Endothelial cell of umbilical vein (primary cell): ENCODE data around the gene EHD1. TPM values are rescaled to one million over a fixed set of nuclear protein-coding genes. Genes with fewer than 3 reads are reported as not detected.

ENCODE experiments used
- BruUV-seq: library from RNA; stranded (reverse); fragments of 400-500 nt; replicated peaks from 2 replicates; lab custom pipeline; 2021; lab: Mats Ljungman, UMichigan
- CTCF ChIA-PET: fragments of 300-600, 350-600 bp; sonication (Branson Sonifier 250); formaldehyde crosslinking; loops from one replicate; lab custom pipeline; 2021; ENCODE audit warnings: antibody characterized with exemption, inconsistent platforms; lab: Charles Lee
- POLR2A ChIA-PET: fragments of 300-600, 350-600 bp; sonication (Branson Sonifier 250); formaldehyde crosslinking; loops from one replicate; lab custom pipeline; 2021; ENCODE audit warnings: antibody characterized with exemption, inconsistent platforms; lab: Charles Lee
- DNase-seq: peaks from one replicate; pipeline ENCODE4 v3.0.0-alpha.2; 2011; ENCODE audit warnings: low read depth, low spot score
- FAIRE-seq: peaks from 2 replicates; lab custom pipeline; 2011; peaks lifted over from hg19 to GRCh38; lab: Jason Lieb, UNC
- H2AFZ ChIP-seq: 2 replicates; pipeline ENCODE4 v1.6.0; 2012; ENCODE audit warnings: low read depth, low read length, control low read depth, inconsistent platforms
- H3K27ac ChIP-seq: 2 replicates; pipeline ENCODE4 v1.5.1; 2011; ENCODE audit warnings: low read depth, mild to moderate bottlenecking, control low read depth, low read length, moderate library complexity; ENCODE audit not compliant: insufficient read depth
- H3K27me3 ChIP-seq, 2 experiments: 2 replicates each; pipeline versions ENCODE4 v1.6.0 to v1.6.1; 2011; ENCODE audit warnings: low read length in 2 of 2, mixed read lengths in 1 of 2; ENCODE audit not compliant: control insufficient read depth in 2 of 2, insufficient read depth in 2 of 2
- H3K36me3 ChIP-seq, 2 experiments: 2 replicates in 1 of 2; 3 replicates in 1 of 2; pipeline ENCODE4 v1.5.1; 2011; ENCODE audit warnings: low read length in 2 of 2, mild to moderate bottlenecking in 1 of 2, moderate library complexity in 1 of 2; ENCODE audit not compliant: control insufficient read depth in 2 of 2, insufficient read depth in 2 of 2; ENCODE audit errors: extremely low read depth in 1 of 2
- H3K4me1 ChIP-seq: 3 replicates; pipeline ENCODE4 v1.5.1; 2011; ENCODE audit warnings: mild to moderate bottlenecking, low read length; ENCODE audit not compliant: control insufficient read depth, insufficient read depth; ENCODE audit errors: extremely low read depth
- H3K4me2 ChIP-seq: 2 replicates; pipeline ENCODE4 v1.6.1; 2011; ENCODE audit warnings: low read length, control low read depth, mixed read lengths; ENCODE audit not compliant: insufficient read depth
- H3K4me3 ChIP-seq, 3 experiments: fragments of 200-600 bp in 1 of 3; sonication (generic), shearing (Covaris generic) in 1 of 3; replicated peaks in 1 of 3; 2 replicates each; pipeline ENCODE4 v1.5.1; 2011 to 2016; ENCODE audit warnings: control low read depth in 3 of 3, low read length in 3 of 3, mild to moderate bottlenecking in 2 of 3, inconsistent platforms in 1 of 3, low read depth in 1 of 3, moderate library complexity in 1 of 3; ENCODE audit not compliant: insufficient read depth in 1 of 3
- H3K79me2 ChIP-seq: 2 replicates; pipeline ENCODE4 v1.6.0; 2012; ENCODE audit warnings: low read length, inconsistent platforms; ENCODE audit not compliant: control insufficient read depth, insufficient read depth
- H3K9ac ChIP-seq: replicated peaks from 2 replicates; pipeline ENCODE3; 2011; ENCODE audit warnings: low read length, control low read depth; ENCODE audit not compliant: insufficient read depth; ENCODE audit errors: extremely low read depth
- H3K9me1 ChIP-seq: replicated peaks from 3 replicates; pipeline ENCODE4 v1.6.0; 2011; ENCODE audit warnings: mild to moderate bottlenecking, low read length; ENCODE audit not compliant: control insufficient read depth, insufficient read depth; ENCODE audit errors: extremely low read depth
- H3K9me3 ChIP-seq: replicated peaks from 2 replicates; pipeline ENCODE4 v1.5.1; 2012; ENCODE audit warnings: low read length, inconsistent platforms; ENCODE audit not compliant: control insufficient read depth, insufficient read depth
- H4K20me1 ChIP-seq: replicated peaks from 2 replicates; pipeline ENCODE3; 2011; ENCODE audit warnings: mild to moderate bottlenecking, low read length; ENCODE audit not compliant: control insufficient read depth, insufficient read depth; ENCODE audit errors: extremely low read depth
- EZH2 ChIP-seq: IDR thresholded peaks from 2 replicates; pipeline ENCODE4 v1.6.1; 2012; ENCODE audit warnings: borderline replicate concordance, low read depth, mild to moderate bottlenecking, moderate library complexity, low read length, inconsistent platforms; ENCODE audit not compliant: severe bottlenecking
- FOS ChIP-seq: IDR thresholded peaks from 2 replicates; pipeline ENCODE4 v1.6.1; 2011; ENCODE audit warnings: mild to moderate bottlenecking, low read length, moderate library complexity, borderline replicate concordance; ENCODE audit not compliant: insufficient read depth
- GATA2 ChIP-seq: IDR thresholded peaks from 2 replicates; pipeline ENCODE4 v1.7.0; 2011; ENCODE audit warnings: low read depth, mild to moderate bottlenecking, moderate library complexity, mixed read lengths, low read length; ENCODE audit not compliant: insufficient read length, insufficient read depth
- JUN ChIP-seq: IDR thresholded peaks from 2 replicates; pipeline ENCODE4 v1.6.1; 2011; ENCODE audit warnings: borderline replicate concordance, low read depth; ENCODE audit not compliant: insufficient read length, insufficient read depth
- MYC ChIP-seq: IDR thresholded peaks from one replicate; pipeline ENCODE4 v1.6.1; 2011; ENCODE audit warnings: mild to moderate bottlenecking, low read depth, low read length
- POLR2A ChIP-seq: IDR thresholded peaks from 2 replicates; pipeline ENCODE4 v1.6.1; 2012; ENCODE audit warnings: low read depth, mild to moderate bottlenecking, control low read depth, low read length
- POLR2AphosphoS5 ChIP-seq: IDR thresholded peaks from 2 replicates; pipeline ENCODE4 v1.6.1; 2012; ENCODE audit warnings: low read depth, mild to moderate bottlenecking, control low read depth, low read length, moderate library complexity; ENCODE audit not compliant: insufficient read depth
- dilution Hi-C: fragments of 300-500 bp; cut with MboI; formaldehyde crosslinking; loops from one replicate; pipeline ENCODE4 v1.15.0; 2019; ENCODE audit warnings: low sequenced_read_pairs; ENCODE audit not compliant: extremely low pct_ligation_motif_present
- intact Hi-C: fragments of 100-400 bp; cut with micrococcal nuclease; formaldehyde crosslinking; loops from one replicate; pipeline ENCODE4 v1.10.0; 2022
- polyA plus RNA-seq, 4 experiments: library from polyadenylated mRNA; depleted of rRNA in 3 of 4; stranded (reverse) in 3 of 4; unstranded in 1 of 4; fragments of >200 nt; gene quantifications; 2 replicates each; pipeline versions ENCODE4 v1.2.1 to v1.2.3, GENCODE V29; 2011 to 2012; ENCODE audit warnings: missing spikeins in 1 of 4
- total RNA-seq: library from RNA; stranded (reverse); gene quantifications from 2 replicates; pipeline ENCODE4 v1.2.3, GENCODE V29; 2021
- TF ChIP-seq, protein P1 (sequence below): IDR thresholded peaks from 2 replicates; pipeline ENCODE4 v1.6.1; 2011; ENCODE audit not compliant: insufficient read depth, insufficient read length
- TF ChIP-seq, protein P2 (sequence below), 2 donors: IDR thresholded peaks; 1 replicate in 1 of 2; 2 replicates in 1 of 2; pipeline ENCODE4 v1.5.1; 2011; ENCODE audit warnings: low read length in 2 of 2, mild to moderate bottlenecking in 2 of 2, moderate library complexity in 2 of 2, control low read depth in 1 of 2, inconsistent platforms in 1 of 2, low read depth in 1 of 2; ENCODE audit not compliant: insufficient read depth in 1 of 2; ENCODE audit errors: extremely low read depth in 1 of 2

EHD1 gene
- total and polyA plus RNA-seq, 2 donors (not counting 3 experiments of a cell fraction or from before 2014, with no cell fraction given), result 109 to 136 TPM

DNA sequence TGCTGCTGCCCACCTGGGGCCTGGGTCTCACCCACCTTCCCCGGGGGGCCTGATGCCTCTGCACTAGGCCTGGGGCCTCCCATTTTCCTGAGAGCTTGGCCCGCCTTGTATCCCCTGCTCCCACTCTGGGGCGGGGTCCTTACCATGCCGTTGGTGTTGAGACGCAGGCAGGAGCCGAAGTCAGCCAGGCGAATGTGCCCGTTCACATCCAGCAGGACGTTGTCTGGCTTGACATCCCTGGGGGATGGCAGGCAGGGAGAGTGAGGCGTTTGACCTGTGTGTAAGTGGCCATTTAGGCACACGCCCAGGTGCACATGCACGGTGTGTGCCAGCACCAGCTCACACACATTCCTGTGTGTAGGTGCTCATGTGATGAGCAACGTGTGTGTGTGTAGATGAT lies 39.1 kb downstream of the EHD1 start:
- Histone ChIP-seq H2AFZ (no peak overlapping the region), H3K27ac (no peak overlapping the region), H3K9ac (no peak overlapping the region), H3K4me2 (no peak overlapping the region), H3K4me3 (no peak overlapping the region), H3K9me3 (no peaks in the 10 kb centered on the region), H3K36me3 (no peaks in the 10 kb centered on the region), H3K4me1 (no peaks in the 10 kb centered on the region), H3K27me3 (no peaks in the 10 kb centered on the region), H3K79me2 (no peaks in the 10 kb centered on the region), H3K9me1 (no peaks in the 10 kb centered on the region), H4K20me1 (no peaks in the 10 kb centered on the region)
- intact Hi-C loops, result no loop called here
- TF ChIP-seq FOS (no peak), JUN (no peak), POLR2AphosphoS5 (no peak), GATA2 (no peak), MYC (no peak), POLR2A (no peak), EZH2 (no peak)
- TF ChIP-seq, protein P1, sequence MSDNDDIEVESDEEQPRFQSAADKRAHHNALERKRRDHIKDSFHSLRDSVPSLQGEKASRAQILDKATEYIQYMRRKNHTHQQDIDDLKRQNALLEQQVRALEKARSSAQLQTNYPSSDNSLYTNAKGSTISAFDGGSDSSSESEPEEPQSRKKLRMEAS, result no peak
- TF ChIP-seq, protein P2, sequence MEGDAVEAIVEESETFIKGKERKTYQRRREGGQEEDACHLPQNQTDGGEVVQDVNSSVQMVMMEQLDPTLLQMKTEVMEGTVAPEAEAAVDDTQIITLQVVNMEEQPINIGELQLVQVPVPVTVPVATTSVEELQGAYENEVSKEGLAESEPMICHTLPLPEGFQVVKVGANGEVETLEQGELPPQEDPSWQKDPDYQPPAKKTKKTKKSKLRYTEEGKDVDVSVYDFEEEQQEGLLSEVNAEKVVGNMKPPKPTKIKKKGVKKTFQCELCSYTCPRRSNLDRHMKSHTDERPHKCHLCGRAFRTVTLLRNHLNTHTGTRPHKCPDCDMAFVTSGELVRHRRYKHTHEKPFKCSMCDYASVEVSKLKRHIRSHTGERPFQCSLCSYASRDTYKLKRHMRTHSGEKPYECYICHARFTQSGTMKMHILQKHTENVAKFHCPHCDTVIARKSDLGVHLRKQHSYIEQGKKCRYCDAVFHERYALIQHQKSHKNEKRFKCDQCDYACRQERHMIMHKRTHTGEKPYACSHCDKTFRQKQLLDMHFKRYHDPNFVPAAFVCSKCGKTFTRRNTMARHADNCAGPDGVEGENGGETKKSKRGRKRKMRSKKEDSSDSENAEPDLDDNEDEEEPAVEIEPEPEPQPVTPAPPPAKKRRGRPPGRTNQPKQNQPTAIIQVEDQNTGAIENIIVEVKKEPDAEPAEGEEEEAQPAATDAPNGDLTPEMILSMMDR (IDR thresholded peaks at IDR 0.05; ENCODE audit: extremely low read depth in 1 of 2, insufficient read depth in 1 of 2, low read depth in 1 of 2, low read length in 2 of 2), result no peak
- CTCF ChIA-PET, result interaction anchor here (0.9 to 2.2 kb wide), 3 partner anchors 9 to 53 kb away, joined by 3 to 6 read pairs (median 5); no protein-coding TSS in a partner anchor
- FAIRE-seq, result no peak
- no TSS peak for BruUV-seq
- POLR2A ChIA-PET, result no interaction called here
- no peak for DNase-seq
- dilution Hi-C loops, result no loop called here
